GM13976 (cell line): ENCODE measurements around the gene NRF1.

Experiments
- DNase-seq: peaks from one replicate; pipeline ENCODE4 v3.0.0; 2012; ENCODE audit warnings: low spot score
- CTCF ChIP-seq: IDR thresholded peaks from 2 replicates; pipeline ENCODE4 v1.5.1; 2012; ENCODE audit warnings: borderline replicate concordance, mild to moderate bottlenecking; ENCODE audit not compliant: insufficient read depth; ENCODE audit errors: extremely low read depth, missing control alignments, control extremely low read depth
- in situ Hi-C: fragments of 300-500 bp; cut with MboI; formaldehyde crosslinking; loops from one replicate; pipeline ENCODE4 v1.12.0; 2022; ENCODE audit warnings: low sequenced_read_pairs, mixed read lengths, inconsistent platforms; ENCODE audit not compliant: unreplicated experiment

Gene NRF1

GRCh38 chr7:129776362-129776722 lies 164.8 kb downstream of the NRF1 start:
- no peak for DNase-seq
- no peak for TF ChIP-seq CTCF
- in situ Hi-C loops: no loop called here

- TF ChIP-seq CTCF: no peak
- in situ Hi-C loops: no loop called here
Observed at GRCh38 chr7:129777195-129777844, 165.8 kb downstream of the NRF1 start.

GRCh38 chr7:129777993-129778769 lies 166.7 kb downstream of the NRF1 start:
- TF ChIP-seq CTCF: no peak
- DNase-seq: no peak
- in situ Hi-C loops: no loop called here

More at GRCh38 chr7:129777195-129777844, 165.8 kb downstream of the NRF1 start:
- DNase-seq: no peak

GRCh38 chr7:129778770-129779601 lies 167.5 kb downstream of the NRF1 start:
- in situ Hi-C loops: no loop called here
- no peak for TF ChIP-seq CTCF
- DNase-seq: no peak

GRCh38 chr7:129779602-129780256 lies 168.2 kb downstream of the NRF1 start:
- in situ Hi-C loops: no loop called here
- no peak for TF ChIP-seq CTCF
- peak; percentile 82 for DNase-seq
